Stomach smooth muscle (tissue), 2 donors: ENCODE results near the gene KDM4E.

ENCODE experiments used
- H3K27ac ChIP-seq: one replicate; pipeline ENCODE4 v1.7.0; 2013; ENCODE audit warnings: mild to moderate bottlenecking, low read length, inconsistent platforms
- H3K27me3 ChIP-seq, 2 donors: one replicate each; pipeline ENCODE4 v1.7.0; 2013; ENCODE audit warnings: low read length in 2 of 2; ENCODE audit not compliant: insufficient read depth in 2 of 2, control insufficient read depth in 1 of 2
- H3K36me3 ChIP-seq, 2 donors: one replicate each; pipeline ENCODE4 v1.7.0; 2013; ENCODE audit warnings: low read length in 2 of 2; ENCODE audit not compliant: control insufficient read depth in 2 of 2, insufficient read depth in 2 of 2
- H3K4me1 ChIP-seq: one replicate; pipeline ENCODE4 v1.7.0; 2013; ENCODE audit warnings: low read length; ENCODE audit not compliant: control insufficient read depth, insufficient read depth
- H3K4me3 ChIP-seq, 2 donors: one replicate each; pipeline ENCODE4 v1.7.0; 2013; ENCODE audit warnings: low read length in 2 of 2
- H3K9ac ChIP-seq, 2 donors: one replicate each; pipeline ENCODE4 v1.7.0; 2013; ENCODE audit warnings: low read length in 2 of 2, mild to moderate bottlenecking in 1 of 2
- H3K9me3 ChIP-seq, 2 donors: one replicate each; pipeline ENCODE4 v1.7.0; 2013; ENCODE audit warnings: low read length in 2 of 2; ENCODE audit not compliant: control insufficient read depth in 2 of 2
- donor health status: healthy.
- donor health status: Pancreatic carcinoma.

Gene KDM4E

GRCh38 chr11:95024958-95025357 is at the start of gene KDM4E:
KDM4E (plus strand) TSS chr11:95025258; CDS start chr11:95025558, 300 bp downstream.
- Histone ChIP-seq H3K4me1 (no peaks in the 10 kb centered on the region), H3K36me3 (no peaks in the 10 kb centered on the region), H3K4me3 (no peak within 1 kb of the TSS), H3K9me3 (no peaks in the 10 kb centered on the region), H3K27me3 (no peaks in the 10 kb centered on the region), H3K27ac (no peak within 1 kb of the TSS), H3K9ac (no peak within 1 kb of the TSS)

- H3K9ac ChIP-seq = no peak overlapping the region
- no peak overlapping the region for H3K4me3 ChIP-seq
- no peaks in the 10 kb centered on the region for H3K27me3 ChIP-seq
- H3K4me1 ChIP-seq = no peaks in the 10 kb centered on the region
- H3K27ac ChIP-seq = no peak overlapping the region
- H3K9me3 ChIP-seq = no peaks in the 10 kb centered on the region
- peaks cover 7 to 9% of the 10 kb centered on the region in 2 donors for H3K36me3 ChIP-seq
Measured at GRCh38 chr11:94975599-94975998, 49.5 kb upstream of the KDM4E start.

GRCh38 chr11:94987378-94987777 is 37.7 kb upstream of the KDM4E start:
- no peaks in the 10 kb centered on the region for H3K9me3 ChIP-seq
- no peak overlapping the region for H3K4me3 ChIP-seq
- H3K4me1 ChIP-seq = no peaks in the 10 kb centered on the region
- H3K36me3 ChIP-seq = no peaks in the 10 kb centered on the region
- H3K9ac ChIP-seq = no peak overlapping the region
- no peak overlapping the region for H3K27ac ChIP-seq
- no peaks in the 10 kb centered on the region for H3K27me3 ChIP-seq

GRCh38 chr11:94988748-94989147 is 36.3 kb upstream of the KDM4E start:
- Histone ChIP-seq H3K36me3 (no peaks in the 10 kb centered on the region), H3K4me3 (no peak overlapping the region), H3K9ac (no peak overlapping the region), H3K27me3 (no peaks in the 10 kb centered on the region), H3K4me1 (no peaks in the 10 kb centered on the region), H3K27ac (no peak overlapping the region), H3K9me3 (no peaks in the 10 kb centered on the region)

GRCh38 chr11:94993400-94993943 is 31.6 kb upstream of the KDM4E start:
- Histone ChIP-seq H3K27ac (no peak overlapping the region), H3K9me3 (no peaks in the 10 kb centered on the region), H3K9ac (no peak overlapping the region), H3K36me3 (no peaks in the 10 kb centered on the region), H3K27me3 (no peaks in the 10 kb centered on the region), H3K4me1 (no peaks in the 10 kb centered on the region), H3K4me3 (no peak overlapping the region)

GRCh38 chr11:94997437-94997836 is 27.6 kb upstream of the KDM4E start:
- no peak overlapping the region for H3K9ac ChIP-seq

GRCh38 chr11:94998285-94998684 is 26.8 kb upstream of the KDM4E start:
- Histone ChIP-seq H3K4me1 (no peaks in the 10 kb centered on the region), H3K9ac (no peak overlapping the region), H3K9me3 (no peaks in the 10 kb centered on the region), H3K27me3 (no peaks in the 10 kb centered on the region), H3K27ac (no peak overlapping the region), H3K4me3 (no peak overlapping the region), H3K36me3 (no peaks in the 10 kb centered on the region)

More at GRCh38 chr11:94997437-94997836, 27.6 kb upstream of the KDM4E start:
- no peak overlapping the region for H3K4me3 ChIP-seq
- no peaks in the 10 kb centered on the region for H3K36me3 ChIP-seq
- no peaks in the 10 kb centered on the region for H3K4me1 ChIP-seq
- no peaks in the 10 kb centered on the region for H3K9me3 ChIP-seq
- H3K27ac ChIP-seq = no peak overlapping the region
- no peaks in the 10 kb centered on the region for H3K27me3 ChIP-seq

GRCh38 chr11:95003716-95004115 is 21.3 kb upstream of the KDM4E start:
- Histone ChIP-seq H3K4me3 (no peak overlapping the region), H3K36me3 (no peaks in the 10 kb centered on the region), H3K27me3 (no peaks in the 10 kb centered on the region), H3K4me1 (no peaks in the 10 kb centered on the region), H3K9me3 (no peaks in the 10 kb centered on the region), H3K27ac (no peak overlapping the region), H3K9ac (no peak overlapping the region)

GRCh38 chr11:95005642-95006041 is 19.4 kb upstream of the KDM4E start:
- Histone ChIP-seq H3K27me3 (no peaks in the 10 kb centered on the region), H3K4me3 (no peak overlapping the region), H3K36me3 (no peaks in the 10 kb centered on the region), H3K4me1 (no peaks in the 10 kb centered on the region), H3K9me3 (no peaks in the 10 kb centered on the region), H3K27ac (no peak overlapping the region), H3K9ac (no peak overlapping the region)

- no peak overlapping the region for H3K27ac ChIP-seq
- H3K4me1 ChIP-seq = no peaks in the 10 kb centered on the region
- no peaks in the 10 kb centered on the region for H3K9me3 ChIP-seq
- no peaks in the 10 kb centered on the region for H3K36me3 ChIP-seq
- H3K9ac ChIP-seq = no peak overlapping the region
- peaks cover 0 to 4% of the 10 kb centered on the region in 2 donors for H3K27me3 ChIP-seq
- no peak overlapping the region for H3K4me3 ChIP-seq
Measured at GRCh38 chr11:95011376-95011775, 13.7 kb upstream of the KDM4E start.

GRCh38 chr11:95014184-95014821 is 10.8 kb upstream of the KDM4E start:
- Histone ChIP-seq H3K27ac (no peak overlapping the region), H3K4me3 (no peak overlapping the region), H3K36me3 (no peaks in the 10 kb centered on the region), H3K4me1 (no peaks in the 10 kb centered on the region), H3K9ac (no peak overlapping the region), H3K9me3 (no peaks in the 10 kb centered on the region), H3K27me3 (peaks cover 0 to 4% of the 10 kb centered on the region in 2 donors)
